GM18870 (cell line): Measurements from ENCODE around the gene ELOVL2.

Experiments
- ATAC-seq: cut with Tn5 transposase; IDR thresholded peaks from one replicate; pipeline ENCODE4 v1.9.1; 2021; ENCODE audit warnings: moderate library complexity; ENCODE audit not compliant: unreplicated experiment

The ELOVL2 gene

DNA sequence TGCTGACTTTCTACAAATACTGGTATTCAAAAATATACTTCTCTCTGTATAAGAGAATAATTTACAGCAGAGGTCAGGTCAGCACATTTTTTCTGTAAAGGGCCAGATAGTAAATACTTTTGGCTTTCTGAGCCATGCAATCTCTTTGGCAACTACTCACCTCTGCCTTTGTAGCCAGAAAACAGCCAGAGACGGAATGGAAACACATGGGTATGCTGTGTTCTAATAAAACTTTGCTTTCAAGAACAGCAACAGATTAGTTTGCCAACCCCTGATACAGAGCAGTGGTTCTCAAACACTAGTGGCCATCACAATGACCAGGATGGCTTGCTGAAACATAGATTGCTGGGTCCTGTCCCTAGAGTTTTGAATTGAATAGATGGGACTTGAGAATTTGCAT lies 111.0 kb downstream of the ELOVL2 start:
- no peak for ATAC-seq
